NCI-H2227 (cell line): ENCODE measurements around the gene PCDH1.
A peak's percentile ranks its signal among the peaks of the same experiment; 100 is the strongest.

Experiments used
- DNase-seq: peaks from one replicate; lab custom pipeline; 2025; ENCODE audit not compliant: unreplicated experiment; lab: John Stamatoyannopoulos, UW

The PCDH1 gene

DNA sequence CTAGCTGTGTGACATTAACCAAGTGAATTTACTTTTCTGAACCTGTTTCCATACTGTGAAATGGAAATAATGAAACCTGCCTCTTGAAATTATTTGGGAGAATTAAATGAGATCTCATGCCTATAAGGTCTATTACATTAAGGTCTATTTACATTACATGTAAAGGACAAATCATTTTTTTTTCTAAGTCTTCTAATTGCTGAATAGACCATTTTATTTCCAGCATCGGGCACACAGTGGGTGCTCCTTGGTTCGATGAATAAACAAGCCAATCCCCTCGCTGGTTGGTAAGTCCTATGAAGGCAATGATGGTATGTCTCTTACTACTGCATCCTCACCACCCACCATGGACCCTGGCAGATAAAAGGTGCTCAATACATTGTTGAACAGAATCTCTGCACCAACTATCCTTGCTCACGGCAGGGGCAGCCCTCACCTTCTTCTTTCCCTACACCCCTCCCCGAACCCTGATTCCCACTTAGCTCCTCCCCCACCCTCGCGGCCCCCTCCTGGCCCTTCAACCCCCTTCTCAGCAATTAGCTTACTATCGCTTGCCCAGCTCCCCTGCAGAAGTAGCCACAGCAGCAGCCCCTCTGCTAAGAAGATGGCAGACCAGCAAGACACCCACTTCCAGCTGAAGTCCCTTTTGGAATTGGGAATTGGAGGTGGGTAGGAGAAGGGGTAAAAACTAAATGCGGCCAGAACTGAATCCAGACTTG, 3.0 kb downstream of the PCDH1 start:
- DNase-seq: no peak

DNA sequence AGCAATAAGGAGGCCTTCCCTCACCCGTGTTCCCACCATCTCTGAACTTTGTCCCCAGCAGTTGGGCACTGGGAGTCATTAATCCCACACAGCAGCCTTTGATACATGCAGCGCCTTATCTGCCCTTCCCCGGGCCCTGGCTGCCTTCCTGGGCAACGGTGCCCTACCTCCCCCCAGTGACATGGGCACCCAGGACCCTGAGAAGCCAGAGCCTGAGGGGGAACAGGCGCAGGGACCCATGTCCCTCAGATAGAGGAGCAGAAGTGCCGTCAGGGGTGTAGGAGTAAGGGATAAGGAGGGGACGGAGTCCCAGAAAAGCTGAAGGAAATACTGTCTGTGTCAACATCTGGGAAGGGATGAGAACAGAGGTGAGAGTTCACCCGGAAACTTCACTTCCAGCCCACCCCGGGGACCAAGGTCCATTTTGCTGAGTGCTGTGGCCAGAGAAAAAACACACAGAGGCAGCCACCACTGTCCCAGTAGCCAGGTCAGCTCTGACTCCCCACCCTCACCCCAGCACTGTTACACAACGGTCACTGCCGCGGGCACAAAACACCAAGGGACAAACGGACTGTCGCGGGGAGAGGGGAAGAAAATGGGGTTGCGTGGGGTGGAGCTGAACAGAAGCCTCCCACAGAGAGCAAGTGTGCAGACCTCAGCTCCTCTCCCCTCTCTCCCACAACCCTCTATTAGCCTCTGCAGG, 3.8 kb downstream of the PCDH1 start:
- no peak for DNase-seq

DNA sequence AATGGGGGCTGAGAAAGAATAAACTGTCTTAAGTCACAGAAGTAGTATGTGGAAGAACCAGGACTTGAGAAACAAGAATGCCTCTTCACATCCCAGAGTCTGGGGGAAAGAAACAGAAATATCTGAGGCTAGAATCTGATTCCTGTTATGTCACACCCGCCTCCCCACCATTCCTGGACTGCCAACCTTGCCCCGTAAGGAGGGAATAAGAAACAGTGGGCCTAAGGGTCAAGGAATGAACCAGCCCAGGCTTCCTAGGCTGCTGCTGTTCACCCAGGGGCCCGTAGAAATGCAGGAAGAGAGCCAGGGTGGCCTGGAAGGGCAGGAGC, 4.3 kb downstream of the PCDH1 start:
- no peak for DNase-seq

DNA sequence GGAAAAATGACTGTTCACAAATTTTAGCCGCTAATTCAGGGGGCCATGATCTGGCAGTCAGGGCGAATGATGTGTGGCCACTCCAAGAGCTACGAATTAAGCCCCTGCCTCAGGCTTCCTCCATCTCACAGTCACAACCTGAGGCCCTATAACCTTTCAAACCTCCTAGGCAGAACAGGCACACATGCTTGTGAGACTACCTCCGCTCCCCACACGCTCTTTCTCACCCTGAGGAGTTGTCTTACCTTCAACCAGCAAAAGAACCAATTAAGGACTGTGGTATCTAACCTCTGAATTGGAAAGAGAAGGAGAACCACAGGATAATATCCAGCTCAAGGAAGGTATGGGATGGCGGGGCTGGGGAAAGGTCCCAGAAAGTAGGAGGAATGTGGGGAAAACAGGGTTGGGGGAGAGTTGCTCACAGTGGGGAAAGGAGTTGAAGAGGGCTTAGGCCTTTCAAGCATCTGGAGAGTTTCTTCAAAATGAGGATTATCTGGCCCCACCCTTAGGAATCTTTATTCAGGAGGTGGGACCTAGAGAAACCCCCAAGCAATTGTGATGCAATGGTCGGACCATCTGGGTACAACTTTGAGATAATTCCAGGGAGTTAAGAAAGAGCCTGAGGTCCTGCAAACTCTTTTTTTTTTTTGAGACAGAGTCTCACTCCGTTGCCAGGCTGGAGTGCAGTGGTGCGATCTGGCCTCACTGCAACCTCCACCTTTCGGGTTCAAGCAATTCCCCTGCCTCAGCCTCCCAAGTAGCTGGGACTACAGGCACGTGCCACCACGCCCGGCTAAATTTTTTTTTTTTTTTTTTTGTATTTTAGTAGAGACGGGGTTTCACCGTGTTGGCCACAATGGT, 5.5 kb downstream of the PCDH1 start:
- DNase-seq: no peak

DNA sequence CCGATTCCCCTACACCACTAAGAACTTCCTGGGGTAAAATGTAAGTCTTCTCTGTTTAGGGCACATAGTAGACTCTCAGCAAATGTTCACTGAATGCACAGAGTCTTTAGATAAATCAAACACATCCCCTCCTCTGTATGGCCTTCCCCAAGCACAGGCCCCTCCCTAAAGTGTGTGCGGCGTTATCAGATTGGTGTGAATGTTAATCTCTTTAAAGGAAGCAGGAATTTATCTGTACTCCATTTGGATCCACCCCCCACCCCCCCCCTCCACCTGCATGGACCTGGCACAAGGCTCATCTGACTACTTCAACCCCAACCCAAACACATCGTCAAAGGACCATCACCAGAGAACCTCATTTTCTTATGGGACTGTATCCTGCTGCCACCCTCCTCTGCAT, 6.3 kb downstream of the PCDH1 start:
- DNase-seq: no peak

DNA sequence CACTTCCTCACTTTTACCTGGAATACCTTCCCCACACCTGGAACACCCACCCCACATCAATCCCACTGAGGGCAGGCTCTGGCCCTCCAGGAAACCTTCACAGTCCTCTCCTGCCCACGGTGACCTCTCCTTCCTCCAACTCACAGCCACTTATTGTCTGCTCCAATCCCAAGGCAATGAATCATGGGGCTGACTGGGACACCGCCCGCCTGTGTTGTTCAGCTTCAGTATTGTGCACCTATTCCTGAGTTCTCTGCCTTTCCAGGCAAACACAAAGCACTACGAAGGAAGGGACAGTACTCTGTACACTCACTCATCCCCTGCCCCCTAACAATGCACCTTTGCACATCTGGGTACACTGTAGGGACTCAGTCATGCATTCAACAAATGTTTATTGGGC, 7.3 kb downstream of the PCDH1 start:
- DNase-seq: no peak

DNA sequence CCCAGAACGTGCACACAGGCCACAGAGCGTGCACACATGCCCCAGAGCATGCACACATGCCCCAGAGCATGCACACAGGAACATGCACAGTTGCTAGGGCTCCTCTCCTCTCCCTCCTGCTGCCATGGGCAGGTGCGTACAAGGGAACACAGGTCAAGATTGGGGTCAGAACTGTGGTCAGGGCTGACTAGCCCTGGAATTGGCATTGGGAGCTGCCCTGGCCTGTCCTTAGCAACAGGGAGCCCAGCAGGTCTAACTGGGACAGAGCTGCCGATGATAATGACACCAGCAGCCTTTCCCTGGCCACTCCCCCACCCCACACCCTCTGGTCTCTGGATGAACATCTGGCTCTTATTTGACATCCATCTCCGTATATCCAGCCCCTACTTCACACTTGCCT, 8.0 kb downstream of the PCDH1 start:
- DNase-seq: no peak

DNA sequence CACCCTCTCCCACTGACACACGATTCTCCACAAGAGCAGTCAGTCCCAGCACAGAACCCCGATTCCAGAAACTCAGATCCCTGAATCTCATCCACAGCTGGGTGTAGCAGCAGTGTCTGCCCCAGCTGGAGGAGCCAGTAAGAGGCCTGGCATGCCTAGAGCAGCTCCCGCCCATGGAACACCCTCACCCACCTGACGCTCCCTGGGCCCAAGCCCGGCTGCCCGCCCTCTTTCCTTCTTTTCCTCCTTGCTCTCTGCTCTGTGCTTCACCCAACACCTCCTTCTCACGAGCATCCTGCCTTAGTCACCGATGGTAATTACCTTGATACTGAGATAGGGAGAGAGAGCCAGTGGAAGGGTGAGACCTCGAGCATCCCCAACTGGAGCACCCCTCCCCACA, 8.7 kb downstream of the PCDH1 start:
- no peak for DNase-seq

DNA sequence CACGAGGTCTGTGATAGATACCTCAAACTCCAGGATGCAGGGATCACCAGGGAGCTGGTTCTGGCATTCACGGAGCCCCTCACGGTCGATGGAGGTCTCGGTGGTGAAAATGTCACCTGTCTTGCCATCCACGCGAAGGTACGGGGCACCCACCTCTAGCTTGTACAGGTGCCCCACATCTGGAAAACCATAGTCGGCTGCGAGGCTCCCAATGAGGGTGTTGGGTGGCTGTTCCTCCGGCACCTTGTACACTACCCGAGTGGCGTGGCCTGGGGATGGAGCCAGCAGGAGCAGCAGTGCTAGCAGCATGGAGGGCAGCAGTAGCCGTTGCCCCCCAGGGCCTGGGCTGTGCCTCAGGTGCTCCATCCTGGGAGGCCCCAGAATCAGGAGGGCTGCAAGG, 9.2 kb downstream of the PCDH1 start:
- DNase-seq: no peak

DNA sequence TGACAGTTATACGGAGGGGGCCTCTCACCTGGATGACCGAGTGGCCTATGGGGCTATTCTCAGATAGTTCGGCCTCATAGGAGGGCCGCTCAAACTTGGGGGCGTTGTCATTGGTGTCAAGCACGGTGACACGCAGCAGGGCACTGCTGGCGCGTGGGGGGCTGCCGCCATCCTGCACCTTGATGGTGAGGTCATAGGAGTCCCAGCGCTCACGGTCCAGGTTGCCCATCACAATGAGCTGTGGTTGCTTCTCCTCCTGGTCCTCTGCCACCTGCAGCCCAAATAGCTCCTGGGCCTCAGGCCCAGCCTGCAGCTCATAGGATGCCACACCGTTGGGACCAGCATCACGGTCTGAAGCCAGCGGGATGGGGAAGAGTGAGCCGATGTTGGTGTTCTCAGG, 9.7 kb downstream of the PCDH1 start:
- DNase-seq: no peak

DNA sequence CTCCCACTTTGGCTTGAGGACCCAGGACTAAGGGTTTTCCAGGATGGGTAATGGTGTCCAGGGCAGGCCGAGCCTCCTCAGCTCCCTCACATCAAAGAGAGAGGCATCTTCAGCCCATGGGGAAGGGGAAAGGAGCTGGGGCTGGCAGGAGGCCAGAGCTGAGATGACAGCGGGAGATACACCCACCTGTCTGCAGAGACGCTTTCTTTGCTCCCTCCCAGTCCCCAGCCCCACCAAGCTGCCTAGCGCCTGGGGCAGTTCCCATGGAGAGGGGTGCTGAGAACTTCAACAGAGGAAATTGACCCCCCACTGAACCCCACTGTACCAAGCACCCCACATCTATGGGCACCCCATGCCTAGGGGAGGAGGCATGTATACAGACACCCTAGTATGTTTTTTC, 10.6 kb downstream of the PCDH1 start:
- DNase-seq: no peak

DNA sequence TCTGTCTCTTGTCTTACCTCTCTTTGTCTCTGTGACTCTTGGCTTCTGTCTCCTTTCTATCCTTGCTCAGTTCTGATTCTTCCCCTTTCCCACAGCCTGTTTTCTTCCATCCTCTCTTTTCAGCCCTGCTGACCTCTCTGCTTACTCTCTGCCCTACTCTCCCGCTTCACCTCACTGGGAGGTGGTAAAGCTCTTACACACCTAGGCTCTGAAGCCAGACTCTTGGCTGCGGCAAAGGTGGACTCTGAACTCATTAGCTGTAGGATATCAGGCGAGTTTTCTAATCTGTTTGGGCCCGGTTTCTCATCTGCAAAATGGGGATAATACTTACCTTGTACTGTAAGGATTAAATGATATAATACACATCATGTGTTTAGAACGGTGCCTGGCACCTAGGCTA, 11.1 kb downstream of the PCDH1 start:
- no peak for DNase-seq

DNA sequence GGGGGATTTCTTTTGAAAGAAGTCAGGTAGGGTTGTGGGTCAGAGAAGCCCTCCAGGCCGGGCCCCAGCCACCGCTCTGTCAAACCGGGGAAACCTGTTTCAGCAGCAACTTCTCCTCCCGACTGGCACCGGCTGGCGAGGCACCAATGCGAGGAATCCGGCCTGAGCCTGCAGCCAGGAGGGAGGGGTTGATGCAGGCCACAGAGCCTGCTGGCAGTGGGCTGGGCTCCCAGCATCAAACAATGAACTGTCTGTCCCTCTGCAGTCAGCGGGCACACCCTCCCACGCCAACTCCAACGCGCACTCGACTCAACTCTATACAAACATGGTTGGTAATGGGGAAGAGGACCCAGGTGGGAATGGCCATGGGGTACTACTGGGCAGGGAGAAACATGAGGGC, 12.1 kb downstream of the PCDH1 start:
- no peak for DNase-seq

DNA sequence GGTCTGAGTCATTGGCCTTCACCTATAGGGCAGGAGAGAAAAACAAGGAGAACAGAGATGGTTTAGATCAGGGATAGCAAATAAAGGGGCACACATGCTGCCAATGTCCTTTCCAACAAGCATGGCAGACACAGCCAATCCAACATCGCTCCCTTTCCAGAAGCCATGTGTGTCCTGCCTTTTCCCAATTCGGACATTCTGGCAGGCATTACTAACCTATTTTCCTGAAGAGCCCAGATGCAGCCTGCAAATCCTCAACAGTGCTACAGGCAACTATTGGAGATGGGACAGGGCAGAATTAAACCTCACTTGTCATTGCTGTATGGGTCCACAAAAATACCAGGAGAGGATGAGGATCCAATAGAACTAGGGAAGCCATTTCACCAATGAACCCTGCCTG, 12.8 kb downstream of the PCDH1 start:
- no peak for DNase-seq

DNA sequence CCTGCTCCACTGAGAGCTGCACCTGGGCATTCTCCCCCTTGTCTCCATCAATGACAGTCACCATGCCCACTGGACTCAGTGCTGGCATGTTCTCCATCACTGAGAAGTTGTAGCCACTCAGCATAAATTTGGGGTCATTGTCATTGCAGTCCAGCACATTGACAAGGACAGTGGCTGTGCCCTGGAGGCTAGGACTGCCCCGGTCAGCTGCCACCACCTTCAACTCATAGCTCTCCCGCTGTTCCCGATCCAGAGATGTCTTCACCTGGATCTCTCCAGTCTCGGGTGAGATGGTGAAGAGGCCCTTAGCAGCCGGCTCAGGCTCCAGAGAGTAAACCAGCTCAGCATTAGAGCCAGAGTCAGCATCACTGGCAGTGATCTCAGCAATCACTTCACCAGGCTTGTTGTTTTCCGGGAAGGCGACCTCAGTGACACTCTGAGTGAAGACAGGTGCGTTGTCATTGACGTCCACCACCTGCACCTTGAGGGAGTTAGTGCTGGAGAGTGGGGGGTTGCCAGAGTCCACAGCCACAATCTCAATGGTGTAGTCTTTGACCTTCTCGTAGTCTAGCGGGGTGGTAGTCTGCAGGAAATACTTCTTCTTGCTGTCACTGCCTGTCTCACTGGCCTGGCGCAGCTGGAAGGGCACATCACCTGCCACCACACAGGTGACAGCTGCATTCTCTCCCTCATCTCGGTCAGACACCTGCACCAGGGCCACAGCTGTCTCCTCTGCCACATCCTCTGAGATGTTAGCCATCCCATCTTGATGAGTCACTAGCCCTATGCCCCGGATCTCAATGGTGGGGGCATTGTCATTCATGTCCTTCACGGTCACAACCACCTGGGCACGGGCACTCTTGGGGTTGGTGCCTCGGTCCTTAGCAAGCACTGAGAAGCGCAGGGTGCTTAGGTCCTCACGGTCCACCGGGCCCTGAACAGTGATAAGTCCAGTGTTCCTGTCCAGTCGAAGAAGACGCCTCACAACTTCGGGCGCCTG, 13.5 kb downstream of the PCDH1 start:
- no peak for DNase-seq

DNA sequence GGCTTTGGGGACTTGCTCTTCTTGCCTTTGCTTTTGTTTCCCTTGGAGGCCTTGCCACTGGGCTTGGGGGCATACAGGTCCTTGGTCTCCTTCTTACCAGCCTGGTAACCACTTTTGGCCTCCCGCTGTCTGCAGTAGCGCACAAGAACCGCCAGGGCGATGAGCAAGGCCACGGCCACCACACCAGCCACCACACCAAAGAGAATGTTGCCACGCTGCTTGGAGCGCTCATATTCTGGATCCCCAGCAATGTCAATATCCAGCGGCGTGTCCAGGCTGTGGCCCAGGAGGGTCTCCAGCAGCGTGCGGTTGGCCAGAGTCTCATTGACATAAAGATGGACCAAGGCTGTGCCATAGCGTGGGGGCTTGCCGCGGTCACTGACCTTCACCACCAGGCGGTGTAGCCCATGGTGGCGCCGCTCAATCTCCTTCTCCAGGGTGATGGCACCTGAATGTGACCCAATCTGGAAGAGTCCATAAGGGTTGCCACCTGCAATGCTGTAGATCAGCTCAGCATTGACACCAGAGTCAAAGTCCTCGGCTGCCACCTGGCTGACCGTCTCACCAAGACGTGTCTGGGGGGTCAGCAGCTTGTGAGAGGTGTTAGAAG, 14.5 kb downstream of the PCDH1 start:
- DNase-seq: no peak

DNA sequence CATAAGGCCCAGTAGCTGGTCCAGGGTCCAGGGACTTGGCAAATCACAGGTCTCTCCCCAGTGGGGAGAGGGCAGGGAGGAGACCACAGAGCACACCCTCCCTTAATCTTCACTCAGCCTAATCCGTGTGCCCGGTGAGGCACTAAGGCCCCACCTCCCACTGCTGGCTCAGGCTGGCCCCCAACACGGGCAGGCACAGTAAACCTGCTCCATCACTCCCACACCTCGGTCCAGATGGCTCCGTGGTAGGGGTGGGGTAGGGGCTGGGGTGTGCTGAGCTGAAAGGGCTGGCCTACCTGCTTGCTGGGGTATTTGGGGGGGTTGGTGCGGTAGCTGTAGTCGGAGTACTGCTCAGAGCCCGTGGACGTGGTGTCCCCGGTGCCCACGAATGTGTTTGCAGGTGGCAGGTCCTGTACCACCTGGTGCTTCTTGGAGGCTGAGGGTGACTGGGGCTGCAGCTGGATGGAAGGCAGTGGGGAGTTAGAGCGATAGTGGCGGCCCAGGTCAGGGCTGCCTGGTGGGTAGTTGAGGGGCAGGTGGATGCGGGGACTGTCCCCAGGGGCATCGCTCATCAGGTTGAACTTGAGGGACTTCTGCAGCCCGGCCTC, 15.2 kb downstream of the PCDH1 start:
- no peak for DNase-seq

DNA sequence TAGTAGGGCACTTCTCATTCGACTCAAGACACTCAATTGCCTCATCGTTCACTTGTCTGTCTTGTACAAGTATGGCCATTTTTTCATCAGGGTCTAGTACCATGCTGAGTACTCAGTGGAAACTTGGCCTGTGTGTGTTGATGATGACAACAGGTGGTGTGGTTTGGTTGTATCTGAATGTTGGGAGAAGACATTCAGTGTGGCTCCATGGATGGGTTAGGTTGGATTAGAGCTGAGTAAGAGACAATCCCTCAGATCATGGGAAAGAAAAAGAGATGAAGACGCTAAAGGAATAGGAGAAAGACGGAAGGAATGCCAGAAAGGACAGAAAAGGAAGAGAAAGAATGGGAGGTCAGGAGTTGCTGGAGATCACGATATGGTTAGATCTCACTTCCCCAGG, 17.0 kb downstream of the PCDH1 start:
- no peak for DNase-seq

DNA sequence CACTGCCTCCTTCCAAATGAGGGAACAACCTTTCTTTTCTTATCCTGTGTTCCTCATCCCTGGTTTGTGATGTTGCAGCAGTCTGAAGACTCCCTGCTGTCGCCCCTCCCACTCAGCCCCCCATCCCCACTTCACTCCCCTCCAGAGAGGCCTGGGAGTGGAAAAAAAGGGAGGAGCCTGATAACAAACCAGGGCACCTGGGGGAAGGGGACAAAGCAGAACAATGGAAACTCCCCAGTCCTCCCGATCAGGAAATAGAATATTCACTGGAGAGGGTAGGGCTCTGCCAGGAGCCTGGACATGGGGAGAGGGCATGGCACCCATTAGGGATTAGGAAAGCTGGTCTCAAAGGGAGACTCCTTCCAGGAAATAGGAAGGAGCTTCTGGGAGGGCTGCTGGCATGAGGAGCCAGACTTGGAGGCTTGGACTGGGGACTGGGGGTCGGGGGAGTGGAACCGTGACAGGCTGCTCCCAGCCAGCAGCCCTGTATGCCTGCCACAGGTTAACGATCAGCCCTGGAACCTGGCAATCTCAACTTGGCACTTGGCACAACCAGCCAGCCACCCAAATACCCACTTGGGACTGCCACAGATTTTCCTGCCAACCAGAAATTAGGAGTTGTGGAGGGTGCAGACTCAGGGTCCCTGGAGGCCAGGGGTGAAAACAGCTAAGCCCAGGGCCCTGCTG, 20.0 kb downstream of the PCDH1 start:
- peak; percentile 48 for DNase-seq

DNA sequence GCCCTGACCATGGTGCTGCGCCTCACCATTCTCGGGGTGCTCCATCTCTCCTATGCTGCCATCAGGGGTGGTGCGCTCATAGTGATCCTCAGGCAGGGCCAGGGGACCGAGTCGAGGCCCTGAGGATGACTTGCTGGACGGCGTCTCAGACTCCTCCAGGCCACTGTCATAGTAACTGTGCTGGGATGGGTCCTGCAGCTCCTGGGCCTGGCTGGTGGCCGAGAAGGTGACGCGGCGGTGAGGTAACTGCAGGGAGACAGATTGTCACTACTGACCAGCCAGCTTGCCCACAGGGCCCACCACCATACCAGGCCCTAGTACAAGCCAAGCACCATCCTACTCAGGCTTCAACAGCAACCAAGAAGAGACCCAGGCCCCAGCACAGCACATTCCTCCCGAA, 21.0 kb downstream of the PCDH1 start:
- no peak for DNase-seq
